HG02884 (cell line): ENCODE data around the gene MMP11.

Source experiments
- ATAC-seq: cut with Tn5 transposase; IDR thresholded peaks from one replicate; pipeline ENCODE4 v1.9.1; 2021; ENCODE audit warnings: mild to moderate bottlenecking, moderate library complexity; ENCODE audit not compliant: unreplicated experiment

MMP11 gene

DNA sequence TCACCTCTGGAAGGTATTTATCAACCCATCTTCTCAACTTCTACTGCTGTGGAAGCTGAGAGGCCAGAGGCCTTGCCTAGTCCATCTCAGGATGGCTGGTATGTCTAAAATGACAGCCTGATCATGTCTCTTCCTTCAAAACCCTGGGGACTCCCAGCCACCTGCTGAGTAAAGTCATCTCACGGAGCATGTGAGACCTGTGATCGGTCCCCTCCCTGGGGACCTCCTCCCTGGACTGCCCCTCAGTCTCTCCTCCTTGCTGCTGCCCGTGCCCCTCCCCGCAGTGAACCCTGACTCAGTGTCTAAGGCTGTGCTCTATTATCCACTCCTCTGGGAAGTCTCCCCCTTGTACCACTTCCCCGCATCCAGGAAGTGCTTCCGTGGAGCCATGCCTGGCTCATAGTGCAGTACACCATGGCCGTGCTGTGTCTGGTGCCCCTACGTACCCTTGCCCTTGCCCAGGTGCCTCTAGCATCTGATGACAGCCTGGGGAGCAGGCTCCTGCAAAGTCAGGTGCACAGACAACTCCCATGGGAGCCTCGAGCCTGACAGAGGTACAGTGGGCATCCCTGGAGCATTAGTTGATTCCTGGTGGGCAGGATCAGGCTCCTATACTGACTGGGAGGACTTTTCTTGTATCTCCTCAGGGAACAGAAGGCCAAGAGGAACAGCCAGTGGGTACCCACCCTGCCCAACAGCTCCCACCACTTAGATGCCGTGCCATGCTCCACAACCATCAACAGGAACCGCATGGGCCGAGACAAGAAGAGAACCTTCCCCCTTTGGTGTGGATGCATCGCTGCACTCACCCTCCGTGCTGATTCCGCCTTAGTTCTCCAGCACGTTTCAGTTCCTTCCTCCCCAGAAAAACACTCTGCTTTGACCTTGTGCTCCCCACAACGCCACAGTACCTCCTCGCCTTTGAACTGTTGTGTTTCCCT lies 27.9 kb downstream of the MMP11 start:
- no peak for ATAC-seq

- ATAC-seq: no peak
Observed at GRCh38 chr22:23801238-23801821, 28.7 kb downstream of the MMP11 start.

GRCh38 chr22:23801886-23802377 lies 29.3 kb downstream of the MMP11 start:
- ATAC-seq: no peak

- ATAC-seq: no peak
Observed at GRCh38 chr22:23803001-23803819, 30.6 kb downstream of the MMP11 start.

DNA sequence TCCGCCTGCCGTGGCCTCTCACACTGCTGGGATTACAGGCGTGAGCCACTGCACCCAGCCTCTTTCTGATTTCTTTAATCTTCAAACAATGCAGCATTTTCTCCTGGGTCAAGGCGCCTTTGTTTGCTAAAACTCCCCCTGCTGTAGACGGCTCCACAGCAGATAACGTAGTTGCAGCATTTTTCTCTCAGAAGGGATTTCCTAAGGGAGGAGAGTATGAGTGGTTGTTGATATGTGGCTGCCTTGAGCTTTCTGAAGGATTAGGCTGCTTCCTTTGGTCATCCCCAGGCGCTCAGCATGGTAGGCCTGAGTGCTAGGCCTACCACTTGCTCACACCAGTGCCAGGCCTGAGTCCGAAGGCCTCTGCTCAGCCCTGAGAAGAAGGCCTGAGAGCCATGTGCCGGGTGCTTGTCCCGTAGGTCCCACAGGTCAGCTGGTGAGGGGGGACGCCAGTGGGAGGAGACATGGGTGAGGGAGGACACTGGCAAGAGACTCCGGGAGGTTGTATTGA lies 32.2 kb downstream of the MMP11 start:
- ATAC-seq: no peak

GRCh38 chr22:23806837-23807236 lies 34.2 kb downstream of the MMP11 start:
- no peak for ATAC-seq

GRCh38 chr22:23812378-23812777 lies 39.7 kb downstream of the MMP11 start:
- ATAC-seq: no peak

- ATAC-seq: no peak
Observed at GRCh38 chr22:23815541-23816155, 43.0 kb downstream of the MMP11 start.

- ATAC-seq: no peak
Observed at GRCh38 chr22:23816156-23816976, 43.7 kb downstream of the MMP11 start.

- no peak for ATAC-seq
Observed at GRCh38 chr22:23817146-23817545, 44.5 kb downstream of the MMP11 start.

- no peak for ATAC-seq
Observed at GRCh38 chr22:23818541-23818940, 45.9 kb downstream of the MMP11 start.

GRCh38 chr22:23820748-23821211 lies 48.1 kb downstream of the MMP11 start:
- ATAC-seq: no peak

GRCh38 chr22:23822101-23822671 lies 49.5 kb downstream of the MMP11 start:
- ATAC-seq: no peak

DNA sequence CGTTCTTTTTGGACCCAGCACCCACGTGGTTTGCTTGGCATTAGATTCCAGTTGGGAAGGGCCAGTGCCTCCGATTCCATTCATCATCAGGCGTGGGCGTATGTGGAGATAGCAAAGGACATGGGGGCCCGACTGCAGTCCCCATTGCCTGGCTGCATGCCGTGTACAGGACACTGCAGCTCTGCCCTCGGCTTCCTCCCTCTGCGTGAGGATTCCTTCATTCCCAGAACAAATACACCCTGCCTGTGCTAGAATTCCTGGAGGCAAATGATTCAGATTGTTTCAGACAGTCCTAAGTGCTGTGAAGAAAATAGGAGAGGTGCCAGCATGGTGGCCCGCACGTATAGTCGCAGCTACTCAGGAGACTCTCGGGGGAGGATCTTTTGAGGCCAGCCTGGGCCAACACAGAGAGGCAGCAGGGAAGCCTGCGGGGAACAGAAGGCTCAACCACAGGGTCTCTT lies 50.7 kb downstream of the MMP11 start:
- no peak for ATAC-seq

DNA sequence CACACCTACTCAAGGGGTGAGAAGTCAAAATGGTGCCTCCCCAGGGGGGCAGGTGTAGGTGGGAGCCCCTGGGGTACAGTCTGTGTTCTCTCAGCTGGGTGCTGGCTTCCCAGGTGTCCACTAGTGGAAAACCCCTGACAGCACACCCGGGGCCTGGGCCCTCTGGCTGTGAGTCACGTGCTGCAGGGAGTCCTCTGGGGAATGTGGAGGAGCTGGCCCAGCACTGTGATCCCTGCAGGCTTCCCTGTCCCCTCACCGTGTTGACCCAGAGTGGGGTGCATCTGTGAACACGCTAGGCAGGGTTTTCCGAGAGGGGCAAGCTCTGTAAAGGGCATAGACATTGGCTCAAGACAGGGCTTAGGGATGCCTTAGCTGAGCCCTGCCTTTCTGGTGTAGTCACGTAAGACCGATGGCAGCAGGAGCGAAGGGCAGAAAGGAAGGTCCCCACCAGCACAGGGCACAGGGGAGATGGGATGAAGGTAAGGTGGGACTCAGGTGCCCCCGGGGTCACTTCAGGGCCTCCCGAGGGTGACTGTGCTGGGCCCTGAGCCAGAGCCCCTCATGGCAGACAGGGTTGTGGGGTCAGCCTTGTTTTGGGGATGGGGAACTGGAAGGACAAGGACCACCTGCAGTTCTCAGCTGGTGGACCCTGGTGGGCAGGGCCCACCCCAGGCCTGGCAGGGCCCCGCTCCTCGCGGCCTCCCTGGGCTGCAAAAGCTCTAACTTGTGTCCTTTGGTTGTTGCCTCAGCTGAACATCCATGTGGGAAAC lies 52.0 kb downstream of the MMP11 start:
- ATAC-seq: no peak

GRCh38 chr22:23825246-23825905 lies 52.7 kb downstream of the MMP11 start:
- no peak for ATAC-seq

DNA sequence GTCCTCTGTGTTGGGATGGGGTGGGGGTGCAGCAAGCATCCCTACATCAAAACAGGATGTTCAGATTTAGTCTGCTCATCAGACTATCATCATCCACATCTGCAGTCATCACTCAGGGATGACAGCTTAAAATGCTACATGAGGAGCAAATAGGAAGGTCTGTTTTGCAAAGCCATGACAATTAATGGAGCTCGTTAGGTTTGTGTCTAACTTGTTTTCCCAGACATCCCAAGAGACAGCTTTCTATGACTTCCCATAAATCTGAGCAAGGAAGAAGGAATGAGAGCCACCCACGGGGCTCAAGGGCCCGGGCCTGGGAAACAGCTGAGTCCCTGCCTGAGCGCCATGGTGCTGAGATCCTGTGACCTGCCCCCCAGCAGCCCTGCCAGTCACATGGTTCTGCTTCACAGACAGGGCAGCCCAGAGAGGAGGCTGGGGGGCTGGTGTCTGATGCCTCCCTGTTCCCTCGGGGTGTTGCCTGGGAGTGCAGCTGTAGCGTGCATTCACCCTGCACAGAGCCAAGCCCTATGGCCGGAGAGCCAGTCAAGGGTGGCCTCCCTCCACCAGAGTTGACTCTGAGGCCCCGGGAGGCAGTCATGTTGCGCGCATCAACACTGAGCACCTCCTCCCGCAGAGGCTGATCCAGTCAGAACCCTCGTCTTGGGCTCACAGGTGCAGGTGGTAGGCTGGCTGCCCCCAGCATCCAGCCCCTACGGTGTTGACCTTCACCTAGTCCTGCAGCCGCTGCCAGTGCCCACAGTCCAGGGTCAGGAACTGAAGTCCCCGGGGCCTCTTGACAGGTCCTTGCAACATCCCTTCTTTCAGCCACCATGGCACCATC lies 54.1 kb downstream of the MMP11 start:
- ATAC-seq: no peak
